HG02884 (cell line): ENCODE data around the gene PICK1.
"Not testable (repeated sequence)": the region's sequence is repeated elsewhere in the genome, so short reads cannot be mapped to it uniquely, and the experiment has no call there.

ENCODE experiments used
- ATAC-seq: cut with Tn5 transposase; IDR thresholded peaks from one replicate; pipeline ENCODE4 v1.9.1; 2021; ENCODE audit warnings: mild to moderate bottlenecking, moderate library complexity; ENCODE audit not compliant: unreplicated experiment

PICK1 gene

DNA sequence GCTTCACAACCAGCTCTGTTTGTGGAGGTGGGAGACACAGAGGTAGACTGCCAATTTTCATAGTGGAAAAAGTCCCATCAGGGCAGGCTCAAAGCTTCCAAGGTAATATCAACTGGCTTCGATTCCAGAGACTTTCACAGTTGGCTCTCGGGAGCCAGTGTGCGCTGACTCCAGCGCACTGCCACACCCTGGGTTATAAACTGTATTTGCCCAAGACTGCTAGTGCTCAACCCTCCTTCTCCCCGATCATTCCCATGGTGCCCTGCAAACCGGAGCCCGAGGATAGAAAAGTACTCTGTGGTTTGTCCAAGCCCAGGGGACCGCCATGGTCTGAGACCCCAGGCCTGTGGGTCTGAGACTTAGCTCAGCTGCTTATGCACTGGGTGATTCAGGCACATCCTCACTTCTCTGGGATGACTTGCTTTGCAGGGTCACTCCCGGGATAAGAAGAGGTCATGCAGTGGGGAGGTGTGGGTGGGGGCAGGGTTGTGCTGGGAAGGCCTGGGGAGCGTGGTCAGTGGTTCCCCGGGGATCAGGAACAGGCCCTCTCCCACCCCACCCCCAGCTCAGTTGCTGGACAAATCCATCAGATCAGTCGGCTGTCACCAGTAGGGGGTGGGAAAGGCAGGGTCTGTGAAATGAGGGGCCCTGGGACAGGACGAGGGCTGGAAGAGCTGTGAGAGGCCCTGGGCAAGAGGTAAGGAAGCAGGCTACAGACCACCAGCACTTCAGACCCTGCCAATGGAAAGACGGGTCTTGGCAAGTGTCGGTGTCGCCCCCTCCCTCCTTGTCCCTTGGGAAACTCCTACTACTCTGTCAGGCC lies 26.7 kb upstream of the PICK1 start:
- no peak for ATAC-seq

DNA sequence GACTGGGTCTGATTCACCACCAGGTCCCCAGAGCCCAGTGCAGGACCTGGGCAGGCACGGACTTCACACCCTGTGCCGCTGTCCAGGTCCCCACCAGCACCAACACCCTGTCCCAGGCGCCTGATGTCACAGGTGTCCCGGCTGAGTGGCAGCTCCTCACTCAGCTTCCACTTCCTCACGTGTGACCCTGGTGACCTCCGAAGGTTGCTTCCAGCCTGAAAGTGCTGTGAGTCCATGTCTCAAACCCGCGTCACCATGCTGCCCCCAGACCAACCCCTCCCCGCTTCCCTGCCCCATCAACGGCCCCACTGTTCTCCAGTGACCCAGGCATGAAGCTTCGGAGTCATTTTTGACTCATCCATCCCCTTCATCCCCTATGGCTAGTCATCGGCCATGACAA lies 25.7 kb upstream of the PICK1 start:
- no peak for ATAC-seq

DNA sequence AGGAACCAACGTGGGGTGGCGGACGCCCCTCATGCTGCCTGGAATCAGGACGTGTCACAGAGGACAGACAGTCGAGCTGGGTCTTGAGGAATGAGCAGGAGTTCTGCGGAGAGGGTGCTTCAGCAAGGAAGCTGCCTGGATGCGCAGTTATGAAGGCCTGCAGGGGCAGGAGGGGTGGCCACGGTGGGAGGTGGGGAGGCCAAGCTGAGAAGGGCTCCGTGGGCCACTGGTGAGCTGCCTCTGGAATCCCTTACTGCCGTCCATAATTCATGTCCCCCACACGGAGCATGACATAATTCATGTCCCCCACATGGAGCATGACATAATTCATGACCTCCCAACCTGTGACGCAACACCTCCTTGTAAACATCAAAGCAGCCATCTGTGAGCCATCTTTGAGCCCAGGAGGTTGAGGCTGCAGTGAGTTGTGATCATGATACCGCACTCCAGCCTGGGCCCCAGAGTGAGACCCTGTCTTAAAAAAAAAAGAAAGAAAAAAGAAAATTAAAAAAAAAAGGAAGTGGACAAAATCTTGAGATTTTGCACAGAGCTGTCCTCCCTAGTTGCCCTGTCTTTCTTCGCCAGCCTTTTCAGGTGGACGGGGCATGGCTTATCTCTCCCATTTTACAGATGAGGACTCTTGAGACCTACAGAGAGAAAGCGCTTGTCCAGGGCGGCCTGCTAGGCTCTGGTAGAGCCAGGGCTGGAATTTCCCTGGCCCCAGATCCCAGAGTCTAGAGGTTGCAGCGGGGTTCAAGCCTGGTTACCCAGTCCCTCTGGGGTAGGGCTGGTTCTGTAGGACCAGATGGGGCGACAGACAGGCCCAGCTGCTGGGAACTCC lies 24.3 kb upstream of the PICK1 start:
- no peak for ATAC-seq

DNA sequence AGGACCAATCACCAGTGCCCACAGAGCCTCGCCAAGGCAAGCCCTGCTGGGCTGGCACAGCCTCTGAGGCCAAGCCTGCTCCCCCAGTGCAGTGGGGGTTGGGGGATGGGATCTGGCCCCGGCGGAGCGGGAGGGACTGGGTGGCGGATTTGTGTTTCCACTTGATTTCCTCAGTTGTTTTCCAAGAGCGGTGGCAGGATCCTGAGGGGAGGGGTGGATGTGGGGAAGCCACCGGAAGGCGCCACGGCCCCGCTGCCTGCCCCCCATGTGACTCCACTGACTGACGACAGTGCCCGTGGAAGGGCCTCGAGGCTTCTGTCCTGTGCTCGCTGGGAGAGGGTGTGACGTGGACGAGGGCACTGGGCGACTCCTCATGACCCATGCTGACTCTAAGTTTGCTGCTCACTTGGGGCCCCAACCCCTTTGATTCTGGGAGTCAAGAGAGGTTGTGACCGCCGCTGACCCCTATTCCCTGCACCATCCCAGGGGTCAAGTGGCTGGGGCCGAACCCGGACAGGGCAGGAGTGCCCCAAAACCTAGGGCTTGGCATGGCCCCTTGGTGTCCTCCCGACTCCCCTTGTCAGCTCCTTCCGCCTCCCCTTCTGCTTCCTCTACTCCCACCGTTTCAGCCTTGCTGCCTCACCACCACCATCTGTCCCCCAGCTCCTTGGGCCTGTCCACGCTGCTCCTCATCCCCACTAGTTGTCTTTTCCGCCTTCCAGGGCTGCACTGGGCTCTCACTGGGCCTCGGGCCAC lies 23.5 kb upstream of the PICK1 start:
- ATAC-seq, result no peak

DNA sequence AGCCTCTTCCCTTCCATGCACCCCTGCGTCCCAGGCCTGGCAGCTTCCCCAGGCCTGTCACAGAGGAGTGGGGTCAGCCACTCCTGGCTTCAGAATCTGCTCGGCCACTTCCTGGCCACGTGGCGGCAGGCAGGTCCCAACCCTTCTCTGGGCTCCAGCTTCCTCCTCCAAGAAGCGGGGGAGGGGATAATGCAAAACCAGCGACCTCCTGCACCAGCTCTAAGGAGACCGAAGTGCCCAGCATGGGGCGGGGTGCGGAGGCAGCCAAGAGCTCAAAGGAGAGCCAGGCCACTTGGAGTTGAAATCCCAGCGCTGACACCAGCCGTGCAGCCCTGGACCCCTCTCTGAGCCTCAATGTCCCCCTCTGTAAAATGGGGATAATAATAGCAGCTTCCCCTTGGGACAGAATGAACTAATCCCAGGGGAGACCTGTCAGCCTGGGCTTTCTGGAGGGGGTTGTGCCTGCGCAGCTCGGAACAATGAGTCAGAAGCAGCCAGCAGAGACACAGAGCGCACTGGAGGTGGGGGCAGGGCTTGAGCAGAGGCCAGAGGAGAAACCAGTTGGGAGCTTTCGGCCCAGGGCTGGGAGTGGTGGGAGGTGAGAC lies 22.8 kb upstream of the PICK1 start:
- ATAC-seq, result no peak

DNA sequence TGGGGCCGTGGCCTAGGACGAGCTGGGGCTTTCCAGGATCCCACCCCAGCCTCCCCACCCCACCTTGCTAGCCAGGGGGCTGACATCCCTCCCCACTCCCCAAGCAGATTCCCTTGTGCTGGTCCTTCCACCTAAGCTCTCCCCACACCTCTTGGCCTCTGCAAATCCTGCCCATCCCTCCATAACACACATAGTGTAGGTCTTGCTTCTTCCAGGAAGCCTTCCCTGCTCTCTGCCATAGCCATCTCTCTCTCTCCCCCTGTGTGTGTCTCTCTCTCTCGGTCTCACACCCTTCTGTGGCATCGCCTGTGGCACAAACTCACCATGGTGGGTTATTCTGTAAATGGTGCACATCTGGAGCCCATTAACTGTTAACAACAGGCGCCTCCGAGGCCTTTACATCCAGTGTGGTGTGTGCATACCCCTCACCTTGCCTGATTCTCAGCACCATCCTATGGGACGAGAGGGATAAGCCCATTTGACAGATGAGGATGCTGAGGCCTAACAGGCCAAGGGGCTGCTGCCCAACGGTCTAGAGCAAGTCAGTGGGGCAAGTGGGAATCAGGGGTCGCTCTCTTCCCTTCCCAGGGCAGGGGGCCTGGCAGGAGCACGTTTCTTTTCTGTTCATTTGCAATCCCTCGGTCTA lies 22.2 kb upstream of the PICK1 start:
- ATAC-seq, result no peak

DNA sequence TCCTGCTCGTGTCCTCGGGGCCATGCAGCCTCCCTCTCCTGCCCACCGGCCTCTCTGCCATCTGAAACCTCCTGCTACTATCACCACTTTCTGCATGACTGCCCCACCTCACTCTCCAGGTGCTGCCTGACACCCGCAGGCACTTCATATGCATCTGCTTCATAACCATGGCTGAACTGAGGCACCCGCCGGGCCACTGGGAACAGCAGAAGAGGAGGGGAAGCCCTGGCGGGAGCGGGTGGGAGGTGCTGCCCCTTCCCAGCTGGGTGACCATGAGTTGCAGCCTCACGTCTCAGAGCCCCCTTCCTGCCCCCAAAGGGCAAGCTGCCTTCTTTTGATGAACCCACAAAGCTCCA lies 21.7 kb upstream of the PICK1 start:
- no peak for ATAC-seq

DNA sequence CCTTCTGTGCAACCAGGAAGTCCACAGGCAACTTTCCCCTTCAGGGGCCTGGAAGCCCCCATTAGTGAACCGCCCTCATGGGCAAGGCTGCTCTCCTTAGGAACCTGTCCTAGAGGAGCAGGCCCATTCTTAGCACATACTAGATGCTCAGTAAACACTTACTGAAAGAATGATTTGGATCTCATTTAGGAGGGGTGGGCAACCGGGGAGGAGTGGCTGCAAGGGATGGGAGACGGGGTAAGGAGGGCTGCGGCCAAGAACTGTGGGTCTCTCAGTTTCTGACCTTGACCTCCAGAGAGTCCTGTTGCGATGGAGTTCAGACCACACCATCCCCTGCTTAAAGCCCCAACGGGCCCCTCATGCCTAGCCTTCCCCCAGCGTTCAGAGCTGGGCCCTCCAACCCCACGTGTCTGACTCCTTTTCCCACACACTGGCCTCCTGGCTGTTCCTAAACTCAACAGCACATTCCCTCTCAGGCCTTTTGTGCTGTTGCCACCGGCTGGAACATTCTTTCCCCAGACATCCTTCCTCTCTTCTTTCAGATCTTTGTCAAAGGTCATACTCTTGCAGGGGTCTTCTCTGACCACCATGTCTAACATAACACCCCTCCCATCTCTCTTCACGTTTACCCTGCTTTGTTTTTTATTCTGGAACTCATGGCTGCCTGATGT lies 20.7 kb upstream of the PICK1 start:
- no peak for ATAC-seq

DNA sequence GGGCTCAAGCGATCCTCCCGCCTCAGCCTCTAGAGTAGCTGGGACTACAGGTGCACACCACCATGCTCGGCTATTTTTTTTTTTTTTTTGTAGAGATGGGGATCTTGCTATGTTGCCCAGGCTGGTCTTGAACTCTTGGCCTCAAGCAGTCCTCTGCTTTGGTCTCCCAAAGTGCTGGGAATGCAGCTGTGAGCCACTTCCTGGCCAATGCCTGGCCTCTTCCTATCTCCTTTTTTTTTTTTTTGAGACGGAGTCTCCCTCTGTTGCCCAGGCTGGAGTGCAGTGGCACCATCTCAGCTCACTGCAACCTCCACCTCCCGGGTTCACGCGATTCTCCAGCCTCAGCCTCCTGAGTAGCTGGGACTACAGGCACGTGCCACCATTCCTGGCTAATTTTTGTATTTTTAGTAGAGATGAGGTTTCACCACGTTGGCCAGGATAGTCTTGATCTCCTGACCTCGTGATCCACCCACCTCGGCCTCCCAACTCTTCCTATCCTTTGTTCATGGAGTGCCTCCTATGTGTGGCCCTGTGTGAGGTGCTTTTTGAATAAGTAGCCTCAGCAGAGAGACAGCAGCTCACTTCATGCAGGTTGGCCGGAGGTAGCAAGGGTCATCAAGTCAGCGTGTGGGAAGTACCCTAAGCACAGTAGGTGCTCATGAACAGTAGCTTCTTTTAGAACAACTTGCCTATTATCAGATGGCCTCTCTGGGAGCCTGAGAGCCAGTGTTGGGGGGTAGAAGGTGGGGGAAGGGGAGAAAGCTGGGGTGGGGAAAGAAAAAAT lies 19.6 kb upstream of the PICK1 start:
- ATAC-seq, result not testable (repeated sequence)

DNA sequence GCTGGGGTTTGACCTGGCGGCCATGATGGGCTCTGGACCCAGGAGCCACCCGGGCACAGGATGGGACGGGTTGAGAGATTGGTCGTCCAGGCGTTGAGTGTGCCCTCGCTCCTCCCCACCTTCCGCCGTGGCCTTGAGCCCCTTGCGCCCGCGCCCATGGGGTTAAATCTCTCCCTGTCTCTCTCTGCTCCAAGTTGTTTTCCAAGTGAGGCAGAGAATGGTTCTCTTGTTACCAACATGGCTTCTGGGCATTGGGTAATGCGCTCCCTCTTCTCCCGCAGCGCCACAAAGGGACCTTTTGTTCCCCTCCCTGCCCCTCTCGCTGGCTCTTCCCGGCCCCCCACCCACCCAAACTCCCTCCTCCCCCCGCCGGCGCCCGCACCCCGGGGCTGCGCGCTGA lies 18.8 kb upstream of the PICK1 start:
- no peak for ATAC-seq

DNA sequence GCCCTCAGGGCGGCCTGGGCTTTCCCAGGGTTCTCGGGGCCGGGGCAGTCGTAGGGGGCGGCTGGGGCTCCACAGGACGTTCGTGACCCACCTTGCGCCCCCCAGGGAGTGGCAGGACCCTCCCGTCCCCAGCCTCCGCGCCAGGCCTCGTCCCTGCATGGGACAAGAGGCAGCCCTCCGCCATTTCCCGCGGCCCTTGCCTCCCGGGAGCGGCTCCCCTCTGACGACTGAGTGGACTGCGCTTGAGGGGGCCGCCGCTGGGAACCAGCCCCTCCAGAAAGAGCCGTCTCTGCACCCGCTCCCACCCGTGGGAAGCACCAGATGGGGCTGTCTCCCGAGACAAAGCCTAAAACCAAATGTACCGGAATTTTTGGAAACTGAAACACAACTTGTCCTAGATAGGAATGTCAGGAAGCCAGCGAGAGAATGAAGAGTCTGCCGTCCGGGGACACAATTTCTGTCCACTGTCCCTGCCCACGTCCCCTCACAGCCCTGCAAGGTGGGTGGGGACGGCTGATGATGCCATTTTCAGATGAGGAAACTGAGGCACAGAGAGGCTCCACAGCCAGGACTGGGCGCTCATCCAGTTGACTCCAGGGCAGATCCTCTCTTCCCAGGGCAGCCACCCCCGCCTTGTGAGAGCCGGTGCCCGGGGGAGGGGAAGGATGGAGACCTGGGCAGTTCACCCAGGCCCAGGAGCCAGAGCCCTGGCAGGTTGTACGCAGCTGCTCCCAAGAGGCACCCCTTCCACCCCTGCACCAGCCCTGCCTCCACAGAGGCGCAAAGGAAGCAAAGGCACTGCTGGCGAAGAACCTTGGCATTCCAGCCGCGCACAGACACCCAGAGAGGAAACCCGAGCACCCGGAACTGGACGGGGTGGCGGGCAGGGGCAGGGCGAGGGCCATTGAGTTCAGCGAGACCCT lies 18.1 kb upstream of the PICK1 start:
- no peak for ATAC-seq

DNA sequence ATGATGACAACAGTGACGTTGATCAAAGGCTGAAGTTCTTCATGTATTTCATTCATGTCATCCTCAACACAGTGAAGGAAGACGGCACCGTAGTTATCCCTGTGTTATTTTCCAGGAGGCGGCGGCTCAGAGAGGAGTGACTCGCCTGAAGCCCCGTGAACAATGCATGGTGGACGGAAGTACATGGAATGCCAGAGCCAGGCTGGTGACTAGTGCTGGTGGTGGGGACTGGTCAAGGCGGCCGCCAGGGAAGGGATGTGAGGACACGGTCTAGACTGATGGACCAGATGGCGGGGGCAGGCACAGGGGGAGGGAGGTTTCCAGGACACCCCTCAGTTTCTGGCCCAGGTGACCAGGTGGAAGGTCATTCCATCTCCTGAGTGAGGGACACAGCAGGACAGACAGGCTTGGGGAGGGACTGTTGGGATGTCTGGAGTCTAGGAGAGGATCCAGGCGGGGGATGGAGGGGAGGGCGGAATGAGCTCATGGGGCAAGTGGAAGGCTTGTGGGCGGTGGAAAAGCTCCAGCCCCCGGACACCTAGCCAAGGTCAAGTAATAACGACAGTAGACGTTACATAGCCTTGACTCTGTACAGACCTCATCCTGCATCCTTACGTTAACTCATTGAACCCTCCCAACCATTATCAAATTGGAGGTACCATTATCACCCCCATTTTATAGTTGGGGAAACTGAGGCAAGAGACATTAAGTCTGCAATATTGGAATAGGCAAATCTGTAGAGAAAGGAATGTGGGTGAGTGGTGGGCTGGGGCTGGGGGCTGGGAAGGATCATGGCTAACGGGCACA lies 16.0 kb upstream of the PICK1 start:
- ATAC-seq, result no peak

DNA sequence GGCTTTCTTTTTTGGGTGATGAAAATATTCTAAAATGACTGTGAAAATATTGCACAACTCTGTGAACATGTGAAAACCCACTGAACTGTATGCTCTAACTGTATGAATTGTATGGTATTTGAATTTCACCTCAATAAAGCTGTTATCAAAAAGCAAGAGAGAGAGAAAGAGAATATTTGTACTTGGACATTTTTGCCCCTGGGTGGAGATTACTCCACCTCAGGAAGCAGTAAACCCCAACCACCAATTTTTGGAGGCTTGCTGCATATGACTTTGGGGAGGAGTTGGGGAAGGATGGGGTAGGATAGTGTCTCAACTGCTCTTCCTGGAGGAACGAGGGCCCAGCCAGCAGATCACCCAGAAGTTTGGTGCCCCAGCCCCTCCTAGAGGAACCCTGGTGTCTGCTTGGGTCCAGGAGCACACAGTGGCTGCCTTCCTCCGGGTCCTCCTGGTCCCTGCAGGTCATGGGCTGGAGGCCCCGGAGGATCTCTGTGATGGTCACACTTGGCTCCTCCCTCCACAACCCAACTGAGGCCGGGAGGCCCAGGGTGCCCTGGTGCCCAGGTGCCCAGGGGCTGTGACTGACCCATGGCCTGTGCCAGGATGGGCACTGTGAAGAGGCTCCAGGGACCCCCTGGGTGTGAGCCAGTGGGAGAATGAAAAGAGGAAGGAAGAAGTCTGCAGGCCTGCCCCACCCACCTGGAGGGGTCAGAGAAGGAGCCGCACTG lies 15.3 kb upstream of the PICK1 start:
- ATAC-seq, result no peak

DNA sequence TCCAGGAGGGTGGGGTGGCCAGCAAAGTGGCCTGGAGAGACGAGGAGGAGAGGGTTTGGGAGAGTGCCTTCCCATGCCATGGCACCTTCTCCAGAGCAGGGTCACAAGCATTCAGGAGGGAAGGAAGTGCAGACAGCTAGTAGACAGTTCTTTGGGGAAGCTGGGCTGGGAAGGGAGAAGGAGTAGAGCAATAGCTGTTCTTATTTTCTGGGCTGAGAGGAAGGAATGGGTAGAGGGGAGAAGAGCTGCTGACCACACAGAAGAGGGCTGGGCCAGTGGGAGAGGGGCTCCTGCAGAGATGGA lies 14.8 kb upstream of the PICK1 start:
- no peak for ATAC-seq

DNA sequence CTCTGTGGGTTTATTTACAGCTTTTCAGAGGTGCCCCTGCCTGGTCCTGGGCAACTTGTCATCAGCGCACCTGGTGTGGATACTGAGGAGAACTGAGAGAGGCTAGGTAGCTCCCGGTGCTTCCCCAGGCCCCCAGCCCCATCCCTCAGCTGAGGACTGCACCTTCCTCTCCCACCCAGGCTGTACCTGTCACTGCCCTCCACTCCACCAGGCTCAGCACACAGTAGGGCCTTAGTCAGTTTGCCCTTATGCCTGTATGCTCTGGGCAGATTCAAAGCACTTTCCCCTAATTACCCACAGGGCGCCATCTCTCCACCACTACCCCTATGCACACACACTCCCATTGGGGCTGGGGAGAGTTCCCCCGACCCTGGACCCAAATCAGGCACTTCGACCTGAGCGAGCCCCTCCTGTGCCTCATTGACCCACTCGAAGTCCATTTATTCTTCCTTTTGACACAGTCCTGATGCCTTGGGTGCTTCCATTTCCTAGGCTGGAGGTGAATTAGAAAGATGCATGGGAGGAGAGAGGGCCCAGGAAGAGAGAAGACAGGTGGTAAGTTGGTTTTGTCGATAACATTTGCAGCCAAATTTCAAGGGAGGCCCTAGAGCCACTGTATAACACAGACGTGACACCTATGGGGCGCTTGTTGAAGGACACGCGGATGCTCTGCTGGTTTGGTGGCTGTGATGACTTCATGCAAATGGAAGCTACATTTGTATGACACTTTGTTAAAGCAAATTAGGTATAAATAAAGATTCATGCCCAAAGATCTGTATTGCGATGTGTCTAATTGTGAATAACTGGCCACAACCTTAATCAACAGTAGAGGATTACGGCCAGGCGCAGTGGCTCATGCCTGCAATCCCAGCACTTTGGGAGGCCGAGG lies 13.8 kb upstream of the PICK1 start:
- no peak for ATAC-seq
